Measurements from ENCODE around the gene EPHB1.

The EPHB1 gene

DNA sequence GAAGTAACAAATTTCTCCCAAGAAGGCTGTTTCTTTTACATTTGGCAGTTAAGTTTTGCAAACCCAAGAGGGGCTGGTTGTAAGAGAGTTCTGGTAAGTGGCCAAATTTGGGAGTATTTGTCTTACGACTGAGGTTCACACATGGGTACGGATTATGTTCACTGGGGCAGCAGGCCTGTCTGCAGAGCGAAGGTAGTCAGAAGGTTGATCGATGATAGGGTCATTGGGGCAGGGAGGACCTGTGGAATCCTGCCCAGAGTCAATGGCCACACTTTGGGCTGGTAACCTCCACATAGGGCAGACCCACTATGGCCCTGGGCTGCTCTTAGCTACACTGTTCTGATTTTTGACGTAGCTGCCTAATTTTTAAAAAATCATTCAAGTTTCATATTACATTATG is 368.6 kb downstream of the EPHB1 start:
- no peaks in the 10 kb centered on the region for H3K36me3 ChIP-seq (replicated peaks)
- in situ Hi-C loops (cut with HindIII; ENCODE audit: low pct_ligation_motif_present, low sequenced_read_pairs) = no loop called here
- H3K4me3 ChIP-seq (ENCODE audit: low read depth, low read length) = no peak overlapping the region
- TF ChIP-seq, protein P1, sequence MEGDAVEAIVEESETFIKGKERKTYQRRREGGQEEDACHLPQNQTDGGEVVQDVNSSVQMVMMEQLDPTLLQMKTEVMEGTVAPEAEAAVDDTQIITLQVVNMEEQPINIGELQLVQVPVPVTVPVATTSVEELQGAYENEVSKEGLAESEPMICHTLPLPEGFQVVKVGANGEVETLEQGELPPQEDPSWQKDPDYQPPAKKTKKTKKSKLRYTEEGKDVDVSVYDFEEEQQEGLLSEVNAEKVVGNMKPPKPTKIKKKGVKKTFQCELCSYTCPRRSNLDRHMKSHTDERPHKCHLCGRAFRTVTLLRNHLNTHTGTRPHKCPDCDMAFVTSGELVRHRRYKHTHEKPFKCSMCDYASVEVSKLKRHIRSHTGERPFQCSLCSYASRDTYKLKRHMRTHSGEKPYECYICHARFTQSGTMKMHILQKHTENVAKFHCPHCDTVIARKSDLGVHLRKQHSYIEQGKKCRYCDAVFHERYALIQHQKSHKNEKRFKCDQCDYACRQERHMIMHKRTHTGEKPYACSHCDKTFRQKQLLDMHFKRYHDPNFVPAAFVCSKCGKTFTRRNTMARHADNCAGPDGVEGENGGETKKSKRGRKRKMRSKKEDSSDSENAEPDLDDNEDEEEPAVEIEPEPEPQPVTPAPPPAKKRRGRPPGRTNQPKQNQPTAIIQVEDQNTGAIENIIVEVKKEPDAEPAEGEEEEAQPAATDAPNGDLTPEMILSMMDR (IDR thresholded peaks at IDR 0.05; ENCODE audit: low read depth, low read length, missing control alignments) = no peak
- H3K27me3 ChIP-seq (replicated peaks) = no peaks in the 10 kb centered on the region
- no peak overlapping the region for H3K27ac ChIP-seq
- no peak for DNase-seq

DNA sequence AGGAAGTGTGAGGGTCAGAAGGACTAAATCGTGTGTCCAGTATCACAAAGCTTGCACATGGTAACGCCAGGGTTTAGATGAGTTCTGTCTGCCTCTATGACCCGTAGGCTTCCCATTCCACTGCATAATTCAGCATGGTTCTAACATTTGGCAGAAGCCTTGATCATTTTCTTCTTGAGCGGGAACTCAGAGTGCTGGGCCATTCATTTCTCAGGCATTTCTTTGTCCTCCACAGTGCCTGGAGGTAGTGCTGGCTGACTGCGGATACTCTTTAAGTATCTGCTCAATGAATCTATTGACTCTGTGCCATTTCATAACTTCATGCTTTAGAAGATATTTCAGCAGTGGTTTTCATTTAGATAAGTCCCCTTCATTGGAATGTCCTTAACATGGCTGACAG is 370.2 kb downstream of the EPHB1 start:
- H3K27ac ChIP-seq = no peak overlapping the region
- no peak for DNase-seq
- TF ChIP-seq, protein P1 (IDR thresholded peaks at IDR 0.05; ENCODE audit: low read depth, low read length, missing control alignments) = no peak
- no peaks in the 10 kb centered on the region for H3K27me3 ChIP-seq (replicated peaks)
- in situ Hi-C loops (cut with HindIII; ENCODE audit: low pct_ligation_motif_present, low sequenced_read_pairs) = no loop called here
- no peaks in the 10 kb centered on the region for H3K36me3 ChIP-seq (replicated peaks)
- H3K4me3 ChIP-seq (ENCODE audit: low read depth, low read length) = no peak overlapping the region

DNA sequence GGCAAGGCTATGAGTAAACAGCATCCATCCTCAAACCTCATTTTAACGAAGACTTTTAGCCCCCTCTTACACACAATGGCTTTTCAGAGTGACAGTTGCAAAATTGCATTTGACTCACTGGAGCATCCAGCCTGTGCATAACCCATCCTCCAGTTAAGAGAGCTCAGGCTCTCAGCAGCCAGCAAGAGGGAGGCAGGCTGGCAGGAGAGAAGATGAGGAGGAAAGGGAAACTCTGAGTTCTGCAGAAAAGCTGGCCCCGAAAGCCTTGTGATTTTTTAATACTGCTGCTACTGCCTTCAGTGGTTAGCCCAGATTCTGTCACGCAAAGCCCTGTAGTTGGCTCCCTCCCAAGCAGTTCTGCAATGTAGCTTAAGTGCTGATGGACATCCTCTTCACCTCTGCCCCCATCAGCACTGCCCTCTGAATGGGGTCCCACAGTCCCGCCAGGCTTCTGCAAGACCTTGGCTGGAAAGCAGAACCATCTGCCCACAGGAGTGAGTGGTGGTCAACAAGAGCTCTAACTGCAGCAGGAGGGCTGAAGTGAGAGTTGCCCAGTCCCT is 371.3 kb downstream of the EPHB1 start:
- no peaks in the 10 kb centered on the region for H3K27me3 ChIP-seq (replicated peaks)
- no peak overlapping the region for H3K27ac ChIP-seq
- H3K36me3 ChIP-seq (replicated peaks) = no peaks in the 10 kb centered on the region
- no peak for DNase-seq
- in situ Hi-C loops (cut with HindIII; ENCODE audit: low pct_ligation_motif_present, low sequenced_read_pairs) = no loop called here
- no peak overlapping the region for H3K4me3 ChIP-seq (ENCODE audit: low read depth, low read length)
- TF ChIP-seq, protein P1 (IDR thresholded peaks at IDR 0.05; ENCODE audit: low read depth, low read length, missing control alignments) = no peak

DNA sequence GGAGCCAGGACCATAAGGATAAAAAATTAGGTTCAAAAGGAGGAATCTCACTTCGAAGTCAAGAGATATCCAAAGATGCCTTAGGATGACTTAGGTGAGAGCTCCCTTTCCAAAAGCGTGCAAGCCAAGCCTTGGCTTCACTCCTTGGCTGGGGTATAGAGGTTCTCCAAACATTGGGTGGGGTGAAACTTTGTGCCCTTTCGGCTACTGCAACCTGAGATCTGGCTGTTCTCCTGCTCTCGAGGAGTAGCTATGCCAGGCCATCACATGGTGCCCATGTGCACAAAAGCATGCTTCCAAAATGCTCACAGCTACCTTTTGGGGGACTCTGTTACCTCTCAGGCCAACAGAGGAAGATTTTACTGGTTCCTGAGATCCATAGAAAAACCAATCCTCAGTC is 373.8 kb downstream of the EPHB1 start:
- Histone ChIP-seq H3K27me3 (replicated peaks) (no peaks in the 10 kb centered on the region), H3K36me3 (replicated peaks) (no peaks in the 10 kb centered on the region), H3K27ac (no peak overlapping the region), H3K4me3 (ENCODE audit: low read depth, low read length) (no peak overlapping the region)
- DNase-seq = no peak
- in situ Hi-C loops (cut with HindIII; ENCODE audit: low pct_ligation_motif_present, low sequenced_read_pairs) = no loop called here
- TF ChIP-seq, protein P1 (IDR thresholded peaks at IDR 0.05; ENCODE audit: low read depth, low read length, missing control alignments) = no peak

DNA sequence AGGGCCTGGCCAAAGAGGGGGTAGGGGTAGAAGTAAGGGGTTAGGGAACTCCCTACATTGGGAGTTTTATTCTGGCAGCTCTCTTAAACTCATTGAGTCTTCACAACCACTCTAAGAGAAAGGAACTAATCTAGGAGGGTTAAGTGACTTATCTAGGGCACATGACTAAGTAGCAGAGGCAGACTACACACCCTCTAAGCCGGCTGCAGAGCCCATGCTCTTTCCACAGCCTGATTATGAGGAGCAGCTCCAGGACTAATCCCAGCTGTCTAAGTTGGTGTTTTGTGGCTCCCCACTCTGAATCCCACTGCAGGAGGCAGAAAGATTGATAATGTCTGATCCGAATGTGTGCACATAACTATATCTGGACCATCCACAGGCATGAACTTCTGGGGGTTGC is 374.6 kb downstream of the EPHB1 start:
- Histone ChIP-seq H3K27ac (no peak overlapping the region), H3K27me3 (replicated peaks) (no peaks in the 10 kb centered on the region), H3K4me3 (ENCODE audit: low read depth, low read length) (no peak overlapping the region), H3K36me3 (replicated peaks) (no peaks in the 10 kb centered on the region)
- TF ChIP-seq, protein P1 (IDR thresholded peaks at IDR 0.05; ENCODE audit: low read depth, low read length, missing control alignments) = no peak
- DNase-seq = no peak
- in situ Hi-C loops (cut with HindIII; ENCODE audit: low pct_ligation_motif_present, low sequenced_read_pairs) = no loop called here

DNA sequence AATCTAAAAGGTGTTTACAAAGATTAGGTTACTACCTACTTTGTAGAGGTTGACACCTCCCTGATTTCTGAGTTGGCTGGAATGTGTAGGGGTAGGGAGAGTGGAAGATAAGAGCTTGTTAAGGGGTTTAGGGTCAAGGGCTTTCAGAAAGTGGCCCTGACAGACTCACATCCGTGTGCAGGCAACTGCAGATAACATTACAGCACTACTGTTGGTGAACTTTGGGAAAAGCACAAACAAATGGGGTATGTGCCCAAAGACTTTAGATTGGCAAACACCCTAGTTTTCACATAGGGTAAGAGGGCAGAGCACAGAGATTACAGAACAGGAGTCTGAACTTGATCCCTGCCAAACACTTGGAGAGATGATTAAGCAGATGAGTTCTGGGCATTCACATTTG is 375.7 kb downstream of the EPHB1 start:
- H3K4me3 ChIP-seq (ENCODE audit: low read depth, low read length) = no peak overlapping the region
- in situ Hi-C loops (cut with HindIII; ENCODE audit: low pct_ligation_motif_present, low sequenced_read_pairs) = no loop called here
- TF ChIP-seq, protein P1 (IDR thresholded peaks at IDR 0.05; ENCODE audit: low read depth, low read length, missing control alignments) = no peak
- no peak overlapping the region for H3K27ac ChIP-seq
- H3K27me3 ChIP-seq (replicated peaks) = no peaks in the 10 kb centered on the region
- H3K36me3 ChIP-seq (replicated peaks) = no peaks in the 10 kb centered on the region
- DNase-seq = no peak

All from brain microvascular endothelial cell (primary cell).